ENCODE results near the gene SDK1.

- no peak for TF ChIP-seq CTCF (IDR thresholded peaks at IDR 0.05 in 4 of 5, conservative IDR thresholded peaks at IDR 0.05 in 1 of 5)
- TF ChIP-seq POLR2A (IDR thresholded peaks at IDR 0.05) = no peak
These were observed 736.8 kb downstream of the SDK1 start for GRCh38 chr7:4037877-4038276.
